Measurements from ENCODE around the gene SUPT6H. TPM values are rescaled to one million over a fixed set of nuclear protein-coding genes. Genes with fewer than 3 reads are reported as not detected.

Gene SUPT6H
- polyA plus RNA-seq, 1 of the 3 experiments (the other 2 are of a cell fraction): 26.9 TPM

- H3K9ac ChIP-seq: peak overlapping the region; percentile 71; the same call in 1 of the 2 replicates
- no peak overlapping the region for H3K4me3 ChIP-seq (ENCODE audit: low read depth in 2 of 2, low read length in 1 of 2)
- H3K4me2 ChIP-seq: peak overlapping the region; percentile 99
- H3K9me3 ChIP-seq: no peaks in the 10 kb centered on the region
- no peak for DNase-seq
- H3K36me3 ChIP-seq (replicated peaks in 1 of 2; ENCODE audit: control insufficient read depth in 1 of 2, insufficient read depth in 2 of 2, low read length in 1 of 2): peaks cover 38 to 41% of the 10 kb centered on the region in 2 experiments
- H3K9me2 ChIP-seq: no peaks in the 10 kb centered on the region
- H3K4me1 ChIP-seq (ENCODE audit: control insufficient read depth in 1 of 2, insufficient read depth in 2 of 2, low read depth in 1 of 2, low read length in 1 of 2): peaks cover 16 to 42% of the 10 kb centered on the region in 2 experiments
- WGBS (ENCODE audit: low lambda C conversion rate): 80% methylated on average over 10 of the region's 10 CpGs
- H2AFZ ChIP-seq (ENCODE audit: low read depth): no peak overlapping the region
- H3K27ac ChIP-seq (ENCODE audit: low read depth in 2 of 2, low read length in 1 of 2): peak overlapping the region; percentile 72 to 88
- ChIA-PET CTCF (interaction anchor here (0.7 to 11.1 kb wide), 14 partner anchors 8 to 392 kb away, joined by 3 to 612 read pairs (median 4); partner anchors contain the start of genes PHF12, PROCA1, SDF2 and SUPT6H), POLR2A (interaction anchor here (0.6 to 4.5 kb wide), 3 partner anchors 16 to 25 kb away, joined by 3 to 52 read pairs (median 4); partner anchors contain the start of gene TRAF4)
- no peaks in the 10 kb centered on the region for H3K27me3 ChIP-seq (ENCODE audit: insufficient read depth)
- TF ChIP-seq YY1 (IDR thresholded peaks at IDR 0.05; ENCODE audit: low read depth): no peak
- TF ChIP-seq CTCF (IDR thresholded peaks at IDR 0.05): no peak
- TF ChIP-seq RXRA (IDR thresholded peaks at IDR 0.05; ENCODE audit: borderline replicate concordance, low read depth): no peak
- TF ChIP-seq TCF12 (IDR thresholded peaks at IDR 0.05): no peak
- no peak for TF ChIP-seq RCOR1 (IDR thresholded peaks at IDR 0.05; ENCODE audit: low read length)
- TF ChIP-seq GATA2 (CRISPR knock-in tag; IDR thresholded peaks at IDR 0.05): no peak
- no peak for TF ChIP-seq NRF1 (IDR thresholded peaks at IDR 0.05; ENCODE audit: low read depth, low read length)
- no peak for TF ChIP-seq REST (IDR thresholded peaks at IDR 0.05; ENCODE audit: low read depth, low read length)
- no peak for TF ChIP-seq EP300 (IDR thresholded peaks at IDR 0.05; ENCODE audit: borderline replicate concordance in 1 of 2, low read depth in 1 of 2, low read length in 1 of 2)
- peaks cover 36% of the 10 kb centered on the region for H3K79me2 ChIP-seq (ENCODE audit: insufficient read depth)
- H3F3A ChIP-seq (replicated peaks; ENCODE audit: insufficient read depth): peaks cover 73% of the 10 kb centered on the region
- peaks cover 36% of the 10 kb centered on the region for H4K20me1 ChIP-seq (ENCODE audit: insufficient read depth)
Measured at GRCh38 chr17:28724500-28725165, 62.6 kb downstream of the SUPT6H start.
